Peyer's patch (tissue), 4 donors: ENCODE data around the gene EPHA2.

Source experiments
- CTCF ChIP-seq, 6 experiments: fragments of 450-650 bp in 4 of 6; fragments of 200-600 bp in 2 of 6; sonication (generic) in 1 of 6; IDR thresholded peaks; one replicate each; pipeline ENCODE4 v1.5.1; 2017 to 2019; ENCODE audit warnings: antibody characterized with exemption in 6 of 6, mild to moderate bottlenecking in 3 of 6, moderate library complexity in 1 of 6
- POLR2A ChIP-seq, 2 donors: fragments of 450-650 bp; IDR thresholded peaks; one replicate each; pipeline ENCODE4 v1.5.1; 2017; ENCODE audit warnings: antibody characterized with exemption in 2 of 2, mild to moderate bottlenecking in 2 of 2, moderate library complexity in 2 of 2

GRCh38 chr1:16126743-16127515 is 28.9 kb downstream of the EPHA2 start:
- no peak for TF ChIP-seq CTCF (IDR thresholded peaks at IDR 0.05)
- TF ChIP-seq POLR2A (IDR thresholded peaks at IDR 0.05), result no peak
